NCI-H2081 (cell line): ENCODE measurements around the gene TMEM270.
A peak's percentile ranks its signal among the peaks of the same experiment; 100 is the strongest.
"Not testable (repeated sequence)": the region's sequence is repeated elsewhere in the genome, so short reads cannot be mapped to it uniquely, and the experiment has no call there.

Source experiments
- DNase-seq, 2 experiments: peaks; one replicate each; lab custom pipeline; 2025; lab: John Stamatoyannopoulos, UW

The TMEM270 gene

DNA sequence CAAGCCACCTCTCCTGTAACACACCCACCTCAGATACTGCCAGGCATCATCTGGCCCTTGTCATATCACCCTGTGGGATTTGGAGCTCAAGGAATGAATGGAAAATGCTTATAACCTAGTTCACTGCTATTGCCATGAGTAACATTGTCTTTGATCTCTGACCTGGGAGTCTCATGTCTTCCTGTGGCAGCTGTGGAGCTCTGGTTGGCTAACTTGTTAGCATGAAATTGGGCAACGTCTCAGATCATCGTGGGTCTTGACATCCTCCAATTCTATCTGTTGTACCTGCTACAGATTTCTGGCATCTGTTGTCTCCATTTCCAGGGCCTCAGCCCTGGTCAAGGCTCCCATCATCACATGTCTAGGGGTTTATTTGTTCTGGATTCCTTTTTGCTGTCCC, 2.2 kb upstream of the TMEM270 start:
- DNase-seq = no peak

DNA sequence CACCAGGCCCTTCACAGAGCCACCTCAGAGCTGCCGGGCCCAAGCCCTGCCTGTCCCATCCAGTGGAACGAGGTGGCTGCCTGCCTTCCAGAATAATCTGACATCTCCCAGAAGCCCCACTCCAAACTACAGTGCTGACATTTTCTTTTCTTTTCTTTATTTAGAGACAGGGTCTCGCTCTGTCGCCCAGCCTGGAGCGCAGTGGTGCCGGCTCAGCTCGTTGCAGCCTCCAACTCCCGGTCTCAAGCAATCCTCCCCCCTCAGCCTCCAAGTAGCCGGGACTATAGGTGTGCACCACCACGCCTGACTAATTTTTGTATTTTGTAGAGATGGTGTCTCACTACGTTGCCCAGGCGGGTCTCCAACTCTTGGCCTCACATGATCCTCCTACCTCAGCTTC, 346 bp downstream of the TMEM270 start:
- DNase-seq = no peak

DNA sequence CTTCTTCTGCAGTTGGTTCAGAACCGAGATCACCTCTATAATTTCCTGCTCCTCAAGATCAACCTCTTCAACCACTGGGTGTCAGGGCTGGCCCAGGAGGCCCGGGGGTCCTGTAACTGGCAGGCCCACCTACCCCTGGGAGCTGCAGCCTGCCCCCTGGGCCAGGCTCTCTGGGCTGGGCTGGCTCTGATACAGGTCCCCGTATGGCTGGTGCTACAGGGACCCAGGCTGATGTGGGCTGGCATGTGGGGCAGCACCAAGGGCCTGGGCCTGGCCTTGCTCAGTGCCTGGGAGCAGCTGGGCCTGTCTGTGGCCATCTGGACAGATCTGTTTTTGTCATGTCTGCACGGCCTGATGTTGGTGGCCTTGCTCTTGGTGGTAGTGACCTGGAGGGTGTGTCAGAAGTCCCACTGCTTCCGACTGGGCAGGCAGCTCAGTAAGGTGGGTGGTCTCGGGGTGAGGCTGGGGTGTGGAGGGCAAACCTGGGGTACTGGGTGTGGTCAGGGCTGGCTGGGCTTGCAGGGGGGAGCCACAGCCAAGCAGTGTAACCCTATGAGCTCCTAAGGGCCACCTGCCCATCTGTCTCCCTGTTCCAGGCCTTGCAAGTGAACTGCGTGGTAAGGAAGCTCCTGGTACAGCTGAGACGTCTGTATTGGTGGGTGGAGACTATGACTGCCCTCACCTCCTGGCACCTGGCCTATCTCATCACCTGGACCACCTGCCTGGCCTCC, 4.2 kb downstream of the TMEM270 start:
- DNase-seq = no peak

DNA sequence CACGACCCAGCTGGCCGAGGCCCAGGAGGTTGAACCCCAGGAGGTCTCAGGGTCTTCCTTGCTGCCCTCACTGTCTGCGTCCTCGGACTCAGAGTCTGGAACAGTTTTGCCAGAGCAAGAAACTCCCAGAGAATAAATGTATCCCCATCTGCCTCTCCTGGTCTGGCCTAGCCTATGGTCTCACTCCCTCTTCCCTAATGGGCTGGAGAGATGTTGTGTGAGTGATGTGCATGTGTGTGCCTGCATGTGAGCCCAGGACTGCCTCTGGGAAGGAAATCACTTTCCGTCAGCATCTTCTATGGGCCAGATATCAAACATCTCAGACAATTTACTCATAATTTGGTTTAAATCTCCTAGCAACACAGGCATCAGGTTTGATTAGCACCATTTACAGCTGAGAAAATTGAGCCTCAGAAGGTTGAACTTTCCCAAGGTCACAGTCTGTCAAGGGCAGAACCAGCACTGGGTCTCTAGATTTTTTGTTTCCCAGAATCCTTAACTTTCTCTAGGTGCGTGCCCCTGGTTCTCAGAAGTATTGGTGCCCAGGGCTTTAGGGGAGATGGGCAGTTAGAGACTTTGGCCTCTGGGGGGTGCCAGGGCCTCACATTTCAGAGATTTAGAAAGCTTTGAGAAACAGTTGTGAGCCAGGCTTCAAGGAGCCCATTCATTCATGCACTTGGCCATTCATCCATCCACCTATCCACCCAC, 4.9 kb downstream of the TMEM270 start:
- peak; percentile 30 to 44 for DNase-seq

DNA sequence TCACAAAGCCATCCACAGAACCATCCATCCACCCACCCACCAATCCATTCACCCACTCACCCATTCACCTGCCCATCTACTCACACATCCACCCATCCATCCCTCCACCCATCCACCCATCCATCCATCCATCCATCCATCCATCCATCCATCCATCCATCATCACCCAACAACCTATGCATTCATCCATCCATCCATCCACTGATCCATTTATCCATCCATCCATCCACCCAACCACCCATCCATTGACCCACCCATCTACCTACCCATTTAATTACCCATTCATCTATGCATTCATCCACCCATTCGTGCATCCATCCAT, 5.4 kb downstream of the TMEM270 start:
- no peak for DNase-seq

DNA sequence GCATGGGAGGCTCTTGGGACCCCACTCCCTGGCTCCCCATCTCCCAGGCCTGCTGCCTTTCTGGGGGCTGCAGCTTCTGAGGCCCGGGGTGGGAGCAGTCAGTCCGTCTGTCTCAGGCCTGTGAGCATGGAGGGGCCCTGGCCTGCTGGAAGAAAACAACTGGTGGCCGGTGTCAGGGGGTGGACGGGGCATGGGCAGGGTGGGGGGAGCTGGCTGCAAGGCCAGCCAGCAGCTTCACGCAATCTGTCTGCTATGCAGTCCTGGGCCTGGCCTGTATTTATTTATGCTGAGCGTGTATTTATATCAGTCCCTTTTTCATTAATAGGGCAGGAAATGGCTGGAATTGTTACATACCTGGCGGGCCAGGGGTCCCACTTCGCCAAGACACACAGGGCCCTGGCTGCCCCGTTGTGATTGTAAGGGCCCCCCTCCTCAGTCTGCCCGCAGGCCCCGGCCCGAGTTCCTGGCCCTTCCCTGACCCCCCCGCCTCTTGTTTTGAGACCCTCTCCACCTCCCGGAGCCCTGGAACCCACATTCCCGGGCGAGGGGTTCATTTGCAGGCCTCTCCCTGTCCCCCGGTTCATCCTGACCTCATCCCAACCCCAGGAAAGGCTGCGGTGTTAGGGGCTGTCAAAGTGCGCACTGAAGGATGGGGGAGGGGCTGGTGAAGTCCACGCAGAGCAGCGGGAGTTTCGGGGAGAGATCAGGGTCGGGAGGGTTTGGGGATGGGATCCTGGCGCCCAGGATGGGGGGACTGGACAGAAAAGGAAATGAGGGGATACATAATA, 8.2 kb downstream of the TMEM270 start:
- no peak for DNase-seq

DNA sequence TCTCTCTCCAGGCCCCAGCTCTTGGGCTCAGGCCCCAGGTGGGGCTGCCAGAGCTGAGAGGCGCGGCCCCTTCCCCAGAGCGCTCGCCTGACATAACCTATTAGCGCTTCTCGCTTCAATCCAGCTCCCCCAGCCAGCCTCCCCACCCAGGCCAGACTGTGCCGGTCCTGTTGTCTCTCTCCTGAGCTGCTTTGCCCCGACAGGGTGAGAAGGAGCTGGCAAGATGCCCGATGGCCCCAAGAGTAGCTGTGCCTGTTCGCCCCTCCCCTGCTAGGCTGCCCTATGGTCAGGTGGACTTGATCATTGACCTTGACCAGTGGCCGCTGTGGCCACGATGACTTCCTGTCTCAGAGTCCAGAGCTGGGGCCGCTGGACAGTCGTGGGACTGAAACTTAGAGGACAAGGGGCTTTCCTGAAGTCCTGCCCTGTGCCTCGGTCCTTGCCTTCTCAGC, 9.1 kb downstream of the TMEM270 start:
- DNase-seq = no peak

DNA sequence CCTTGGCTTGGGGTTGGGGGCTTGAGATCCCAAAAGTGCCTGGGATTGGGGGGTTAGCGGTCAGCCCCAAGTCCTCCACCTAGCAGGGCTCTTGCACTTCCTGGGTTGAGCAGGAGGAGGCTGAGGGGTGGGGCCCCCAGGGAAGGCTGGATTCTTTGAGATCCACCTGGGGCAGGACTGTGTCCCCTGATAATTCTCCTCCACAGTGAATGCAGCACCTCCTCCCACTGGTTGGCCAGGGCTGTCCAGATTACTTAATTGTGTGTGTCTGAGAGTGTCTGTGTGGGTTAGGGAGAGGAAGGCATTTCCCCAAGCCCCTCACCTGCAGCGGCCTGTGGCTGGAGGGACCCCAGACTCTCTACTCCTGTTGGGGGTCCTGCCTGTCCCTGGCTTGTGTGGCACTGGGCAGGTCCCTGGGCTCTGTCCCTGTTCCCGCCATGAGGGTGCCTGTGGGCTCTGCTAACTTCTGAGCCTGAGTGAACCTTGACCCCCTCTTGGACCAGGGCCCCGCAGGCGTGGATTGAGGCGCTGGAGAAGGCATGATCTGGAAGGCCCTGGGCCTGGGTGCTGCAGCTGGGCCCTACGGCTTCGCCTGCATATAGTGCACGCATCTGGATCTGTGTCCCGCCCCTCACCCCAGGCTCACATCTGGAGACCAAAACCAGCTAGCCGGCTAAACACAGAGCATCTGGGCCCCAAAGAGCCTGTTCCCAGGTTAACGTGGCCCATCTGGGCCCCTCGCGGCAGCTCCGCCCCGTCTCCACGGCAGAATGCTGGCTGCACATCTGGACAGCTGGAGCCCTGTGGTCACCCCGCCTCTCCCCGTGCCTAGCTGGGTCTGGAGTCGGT, 10.4 kb downstream of the TMEM270 start:
- no peak for DNase-seq

DNA sequence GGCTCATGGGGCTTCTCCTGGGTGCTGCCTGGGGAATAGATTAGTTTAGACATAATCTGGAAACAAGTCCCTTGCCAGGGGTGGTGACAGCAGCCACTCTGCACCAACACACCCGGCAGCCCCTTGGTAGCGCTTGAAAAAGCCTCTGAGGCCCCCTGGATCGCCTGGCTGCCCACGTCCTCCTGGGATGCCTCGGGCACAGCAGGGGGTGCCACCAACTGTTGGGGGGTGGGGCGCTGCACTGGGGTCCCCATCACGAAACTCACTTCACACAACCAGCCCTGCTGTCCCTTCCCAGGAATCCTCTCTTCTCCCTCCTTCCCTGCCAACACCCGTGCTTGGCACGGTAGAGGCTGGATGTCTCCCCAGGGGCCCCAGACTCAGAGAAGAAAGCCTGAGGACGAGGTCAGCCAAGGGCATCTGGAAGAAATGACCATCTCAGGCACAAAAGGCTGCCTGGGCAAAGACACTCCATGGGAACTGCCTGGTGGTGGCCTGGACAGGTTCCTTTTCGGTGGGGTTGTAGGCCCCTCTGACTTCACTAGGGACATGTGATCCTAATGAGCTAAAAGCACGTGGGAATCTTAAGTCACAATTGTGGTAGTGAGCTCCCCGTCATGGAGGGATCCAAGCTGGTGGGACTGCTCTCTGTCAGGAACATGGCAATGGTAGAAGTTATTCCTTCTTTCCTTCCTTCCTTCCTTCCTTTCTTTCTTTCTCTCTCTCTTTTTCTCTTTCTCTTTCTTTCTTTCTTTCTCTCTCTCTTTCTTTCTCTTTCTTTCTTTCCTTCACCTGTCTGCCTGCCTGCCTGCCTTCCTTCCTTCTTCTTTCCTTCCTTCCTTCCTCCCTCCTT, 11.3 kb downstream of the TMEM270 start:
- no peak for DNase-seq

DNA sequence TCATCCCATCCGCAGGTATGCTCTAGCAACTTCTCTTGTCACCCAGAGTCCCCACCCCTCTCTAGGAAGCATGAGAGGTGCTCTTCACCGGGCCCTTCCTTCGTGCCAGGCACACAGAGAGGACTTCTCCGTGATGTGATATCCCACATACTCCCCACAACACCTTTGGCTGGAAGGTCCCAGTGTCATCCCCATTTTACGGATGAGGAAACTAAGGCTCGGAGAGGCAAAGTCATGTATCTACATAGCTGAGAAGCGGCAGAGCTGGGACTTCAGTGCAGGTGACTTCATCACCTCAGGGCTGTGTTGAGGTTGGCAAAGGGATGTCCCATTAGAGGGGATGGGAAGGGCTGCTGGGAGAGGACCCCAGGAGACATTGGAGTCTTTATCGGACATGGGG, 15.4 kb downstream of the TMEM270 start:
- DNase-seq = no peak

DNA sequence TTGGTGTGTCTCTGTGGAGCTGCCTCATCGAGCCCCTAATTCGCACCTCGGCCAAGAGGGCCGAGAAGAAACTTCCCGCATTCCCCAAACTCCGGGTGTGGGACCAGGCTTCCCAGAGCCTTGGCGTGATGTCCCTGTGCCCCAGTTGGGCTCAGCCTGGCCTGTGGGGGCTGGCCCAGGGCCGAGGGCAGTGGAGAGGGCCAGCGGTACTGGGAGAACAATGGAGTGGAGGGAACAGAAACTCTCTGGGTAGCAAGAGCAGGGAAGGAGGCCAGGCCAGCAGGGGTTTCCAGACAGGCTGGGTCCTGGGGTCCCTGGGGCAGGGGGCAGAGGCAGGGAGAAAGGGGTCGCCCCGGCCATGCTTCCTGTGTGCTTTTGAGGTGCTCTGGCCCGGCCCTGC, 16.0 kb downstream of the TMEM270 start:
- no peak for DNase-seq

DNA sequence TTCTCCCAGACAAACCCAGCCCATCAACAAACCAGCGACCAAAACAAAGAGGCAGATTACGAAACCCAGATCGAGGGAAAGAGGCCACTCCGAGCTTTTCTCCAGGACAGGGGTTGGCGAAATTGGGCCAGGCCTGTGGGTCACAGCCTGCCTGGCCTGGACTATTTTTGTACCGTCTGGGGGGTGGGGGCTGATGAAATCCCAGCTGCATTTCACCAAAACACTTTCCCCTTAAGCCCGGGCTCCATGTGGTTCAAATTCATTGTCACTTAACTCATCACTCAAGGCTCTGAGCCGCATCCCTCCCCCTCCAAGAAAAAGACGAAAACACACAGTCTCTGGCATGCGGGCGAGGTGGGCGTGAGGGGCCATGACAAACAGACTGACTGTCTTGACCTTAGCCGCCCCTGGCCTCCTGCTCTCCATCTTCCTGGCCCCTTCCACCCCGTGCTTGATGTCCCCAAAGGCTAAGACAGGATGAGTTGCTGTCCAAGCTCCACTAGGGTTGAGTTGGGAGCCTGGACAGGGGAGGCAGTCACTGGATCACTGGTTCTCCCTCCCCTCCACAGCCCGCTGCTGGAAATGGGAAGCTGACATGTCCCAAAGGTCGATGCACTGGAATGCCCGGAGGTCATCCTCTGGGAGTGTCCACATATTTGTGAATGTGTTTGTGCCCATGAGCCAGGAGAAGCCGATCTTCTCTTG, 19.2 kb downstream of the TMEM270 start:
- no peak for DNase-seq

DNA sequence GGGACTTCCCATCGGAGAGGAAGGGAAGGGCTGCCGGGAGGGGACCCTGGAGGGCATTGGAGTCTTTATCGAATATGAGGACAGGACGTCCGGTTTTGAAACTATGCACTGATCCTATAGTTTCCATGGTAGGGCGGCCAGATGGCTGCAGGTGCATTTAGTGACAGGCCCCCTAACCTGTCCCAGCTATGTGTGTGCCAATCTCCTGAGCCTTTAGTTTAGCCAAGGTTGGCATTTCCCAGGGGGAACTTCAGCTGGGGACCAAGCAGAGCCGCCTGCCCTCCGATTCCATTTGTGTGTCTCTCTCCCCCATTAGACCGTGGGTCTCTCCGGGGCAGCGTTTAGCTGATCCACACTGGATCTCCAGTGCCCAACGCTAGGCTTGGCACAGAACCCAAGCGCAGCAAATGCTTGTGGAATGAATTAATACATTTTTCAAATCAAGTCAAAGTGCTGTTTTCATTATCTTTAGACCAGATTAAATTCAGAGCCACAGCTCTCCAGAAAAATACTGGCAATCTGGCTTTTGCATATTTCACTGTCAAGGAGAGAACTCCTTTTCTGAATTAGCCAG, 19.9 kb downstream of the TMEM270 start:
- no peak for DNase-seq

DNA sequence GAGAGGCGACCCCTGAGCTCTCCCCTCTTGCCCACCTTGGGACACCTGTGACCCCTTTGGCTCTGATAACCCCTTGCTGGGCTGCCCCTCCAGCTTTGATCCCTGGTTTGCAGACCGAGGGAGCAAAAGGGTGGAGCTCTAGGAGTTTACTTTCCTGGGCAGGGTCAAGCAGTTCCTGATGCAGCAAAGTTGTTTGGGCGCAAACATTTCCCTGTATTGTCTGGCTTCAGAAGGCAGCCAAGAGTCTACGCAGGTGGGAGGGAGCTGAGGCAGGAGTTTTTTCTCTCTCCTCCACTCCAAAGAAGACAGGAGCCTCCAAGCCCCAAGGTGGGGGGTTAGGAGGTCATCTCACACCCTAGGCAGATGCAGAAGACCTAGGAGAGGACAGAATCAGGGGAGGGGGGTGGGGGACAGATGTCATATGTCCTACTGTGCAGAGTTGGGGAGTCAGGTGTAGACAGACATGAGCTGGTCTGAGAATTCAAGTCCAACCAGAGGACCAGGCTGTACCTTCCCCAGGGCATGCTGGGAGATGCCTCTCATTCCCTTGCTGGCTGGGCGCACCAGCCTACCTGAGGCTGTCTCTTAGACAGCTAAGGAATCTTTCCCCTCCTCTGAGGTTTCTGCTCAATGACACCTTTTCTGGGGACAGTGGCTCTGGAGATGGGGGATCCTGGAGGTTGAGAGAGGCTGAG, 20.5 kb downstream of the TMEM270 start:
- DNase-seq = no peak

DNA sequence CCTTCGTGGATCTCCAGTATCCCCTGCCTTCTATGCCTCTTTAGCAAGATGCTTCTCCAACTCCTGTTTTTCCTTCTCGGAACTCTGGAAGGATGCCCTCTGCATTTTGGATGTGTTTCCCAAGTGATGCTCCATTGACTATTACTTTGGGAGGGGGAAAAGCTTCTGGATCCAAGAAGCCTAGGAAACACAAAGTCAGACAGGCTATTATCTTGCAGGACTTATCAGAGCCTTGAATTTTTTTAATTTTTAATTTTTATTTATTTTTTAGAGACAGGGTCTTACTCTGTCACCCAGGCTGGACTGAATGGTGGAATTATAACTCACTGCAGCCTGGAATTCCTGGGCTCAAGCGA, 21.1 kb downstream of the TMEM270 start:
- DNase-seq = no peak

DNA sequence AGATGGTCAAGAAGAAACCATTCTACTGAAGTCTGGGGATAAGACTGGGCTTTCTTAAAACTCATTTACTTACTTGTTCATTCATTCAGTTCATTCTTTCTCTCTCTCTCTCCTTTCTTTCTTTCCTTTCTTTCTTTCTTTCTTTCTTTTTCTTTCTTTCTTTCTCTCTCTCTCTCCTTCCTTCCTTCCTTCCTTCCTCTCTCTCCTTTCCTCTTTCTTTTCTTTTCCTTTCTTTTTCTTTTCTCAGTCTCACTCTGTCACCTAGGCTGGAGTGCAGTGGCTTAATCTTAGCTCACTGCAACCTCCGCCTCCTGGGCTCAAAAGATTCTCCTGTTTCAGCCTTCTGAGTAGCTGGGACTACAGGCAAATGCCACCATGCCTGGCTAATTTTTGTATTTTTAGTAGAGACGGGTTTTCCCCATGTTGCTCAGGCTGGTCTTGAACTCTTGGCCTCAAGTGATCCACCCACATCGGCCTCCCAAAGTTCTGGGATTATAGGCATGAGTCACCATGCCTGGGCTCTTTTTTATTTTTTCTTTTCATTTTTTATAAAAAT, 24.0 kb downstream of the TMEM270 start:
- not testable (repeated sequence) for DNase-seq

DNA sequence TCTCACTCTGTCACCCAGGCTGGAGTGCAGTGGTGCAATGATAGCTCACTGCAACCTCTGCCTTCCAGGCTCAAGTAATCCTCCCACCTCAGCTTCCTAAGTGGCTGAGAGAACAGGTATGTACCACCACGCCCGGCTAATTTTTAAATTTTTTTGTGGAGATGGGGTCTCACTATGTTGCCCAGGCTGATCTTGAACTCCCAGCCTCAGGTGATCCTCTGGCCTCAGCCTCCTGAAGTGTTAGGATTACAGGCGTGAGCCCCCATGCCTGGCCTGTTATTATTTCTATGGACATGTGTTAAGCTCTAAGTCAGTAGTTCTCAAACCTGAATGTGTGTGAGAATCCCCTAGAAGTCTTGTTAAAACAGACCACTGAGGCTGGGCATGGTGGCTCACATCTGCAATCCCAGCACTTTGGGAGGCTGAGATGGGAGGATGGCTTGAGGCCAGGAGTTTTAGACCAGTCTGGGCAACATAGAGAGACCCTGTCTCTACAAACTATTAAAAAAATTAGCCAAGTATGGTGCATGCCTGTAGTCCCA, 24.5 kb downstream of the TMEM270 start:
- DNase-seq = no peak

DNA sequence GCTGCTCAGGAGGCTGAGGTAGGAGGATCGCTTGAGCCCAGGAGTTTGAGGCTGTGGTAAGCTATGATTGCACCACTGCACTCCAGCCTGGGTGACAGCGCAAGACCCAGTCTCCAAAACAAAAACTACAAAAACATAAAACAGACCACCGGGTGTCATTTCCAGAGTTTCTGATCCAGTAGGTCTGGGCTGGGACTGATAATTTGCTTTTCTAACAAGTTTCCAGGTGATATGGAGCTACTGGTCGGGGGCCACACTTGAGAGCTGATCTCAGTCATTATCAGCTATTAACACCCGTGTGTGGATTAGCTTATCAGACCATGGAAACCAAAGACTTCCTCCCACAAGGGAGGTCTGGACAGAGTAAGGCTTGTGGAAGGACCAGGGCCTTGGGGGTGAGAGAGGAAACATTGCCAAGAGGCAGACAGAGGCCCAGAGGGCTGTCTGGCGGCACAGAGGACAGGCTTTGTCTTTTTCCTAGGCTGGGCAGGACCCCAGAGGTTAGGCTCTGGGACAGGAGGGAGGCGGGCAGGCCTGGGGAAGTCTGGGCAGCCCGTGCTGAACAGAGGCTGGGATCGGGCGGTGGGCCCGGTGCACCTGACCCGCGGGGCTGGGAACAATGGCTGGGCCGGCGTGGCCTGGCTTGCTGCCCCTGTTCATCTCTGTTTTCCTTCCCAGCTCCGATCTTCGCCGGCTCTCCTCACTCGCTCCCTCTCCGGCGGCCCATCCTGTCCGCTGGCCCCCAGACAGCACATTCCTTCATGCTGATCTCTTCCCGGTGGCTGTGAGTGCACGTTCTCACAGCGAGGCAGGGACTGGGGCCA, 25.2 kb downstream of the TMEM270 start:
- DNase-seq = no peak
